ENCODE results near the gene SIGLEC10.

Gene SIGLEC10

GRCh38 chr19:51365965-51366388 lies 51.5 kb downstream of the SIGLEC10 start, which contains the start of gene ETFB:
Gene ETFB, minus strand, starts transcription at chr19:51366388. Its CDS starts 62 bp downstream, at chr19:51366326.
- no peak for DNase-seq (ENCODE audit: low read depth)

DNA sequence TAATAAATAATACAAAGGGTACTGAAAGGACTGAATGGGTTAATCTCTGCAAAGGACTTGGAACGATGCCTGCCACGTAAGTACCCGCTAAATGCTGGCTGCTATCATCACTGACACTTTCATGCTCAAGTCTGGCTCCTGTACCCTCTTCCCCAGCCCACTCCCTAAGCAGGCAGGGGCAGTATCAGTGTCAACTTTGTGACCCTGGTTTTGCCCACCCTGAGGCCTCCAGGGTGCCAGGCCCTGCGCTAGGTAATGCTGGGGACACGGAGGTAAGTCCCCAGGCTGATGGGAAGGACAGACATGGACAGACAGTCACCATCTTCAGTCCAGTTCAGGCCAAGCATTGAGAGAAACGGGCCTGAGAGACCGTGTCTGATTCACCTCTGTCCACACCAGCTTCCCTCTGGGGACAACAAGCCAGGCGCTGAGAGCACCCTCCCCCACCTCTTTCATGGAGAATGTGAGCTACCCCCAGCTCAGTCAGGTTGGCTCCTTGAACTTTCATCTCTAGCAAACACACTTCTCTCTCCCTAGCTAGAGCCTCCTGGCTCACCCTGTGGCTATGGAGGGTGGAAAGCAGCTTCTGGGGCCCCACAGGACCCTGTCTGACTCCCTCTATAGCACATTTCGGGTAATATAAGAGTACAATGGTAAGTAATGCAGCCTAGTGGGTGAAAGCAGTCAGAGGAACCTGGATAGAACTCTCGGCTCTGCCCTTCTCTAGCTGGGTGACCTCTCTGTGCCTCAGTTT lies 52.1 kb downstream of the SIGLEC10 start:
- DNase-seq (ENCODE audit: low read depth) = no peak

- no peak for DNase-seq (ENCODE audit: low read depth)
Observed at GRCh38 chr19:51364200-51365106, 53.0 kb downstream of the SIGLEC10 start.

GRCh38 chr19:51361239-51361638 lies 56.2 kb downstream of the SIGLEC10 start:
- no peak for DNase-seq (ENCODE audit: low read depth)

All from stimulated activated CD8-positive, alpha-beta memory T cell treated with anti-CD3 and anti-CD28 coated beads, Interleukin-4, amount 100 ng/mL, for 24 hours (primary cell).